Neural cell (in vitro differentiated cells): ENCODE measurements around the gene SP140. TPM values are rescaled to one million over a fixed set of nuclear protein-coding genes. Genes with fewer than 3 reads are reported as not detected.

Experiments used
- H2AFZ ChIP-seq: fragments of 200-600, 300-800 bp; sonication (generic), shearing (Covaris generic); 2 replicates; pipeline ENCODE4 v1.6.0; 2014; ENCODE audit warnings: low read depth, mild to moderate bottlenecking, antibody characterized with exemption, low read length, moderate library complexity
- H3F3A ChIP-seq: fragments of 200-600 bp; shearing (Covaris generic); 2 replicates; pipeline ENCODE4 v1.6.1; 2016; ENCODE audit warnings: mild to moderate bottlenecking, moderate library complexity, mixed read lengths, antibody characterized with exemption, low read length; ENCODE audit not compliant: insufficient read depth, poor library complexity, severe bottlenecking
- H3K27ac ChIP-seq: fragments of 200-600, 300-800 bp; sonication (generic), shearing (Covaris generic); 2 replicates; pipeline ENCODE4 v1.5.1; 2014; ENCODE audit warnings: mild to moderate bottlenecking, low read length, moderate library complexity
- H3K27me3 ChIP-seq: fragments of 300-800, 200-600 bp; sonication (generic), shearing (Covaris generic); 2 replicates; pipeline ENCODE4 v1.6.0; 2014; ENCODE audit warnings: mild to moderate bottlenecking, low read depth, low read length, moderate library complexity; ENCODE audit not compliant: insufficient read depth
- H3K36me3 ChIP-seq: fragments of 300-800, 200-600 bp; sonication (generic), shearing (Covaris generic); 2 replicates; pipeline ENCODE4 v1.5.1; 2014; ENCODE audit warnings: mild to moderate bottlenecking, antibody characterized with exemption, low read length, moderate library complexity; ENCODE audit not compliant: insufficient read depth
- H3K4me2 ChIP-seq: fragments of 300-800, 200-600 bp; sonication (generic), shearing (Covaris generic); 2 replicates; pipeline ENCODE4 v1.6.0; 2014; ENCODE audit warnings: mild to moderate bottlenecking, low read length
- H3K4me3 ChIP-seq: fragments of 300-800, 200-600 bp; sonication (generic), shearing (Covaris generic); 2 replicates; pipeline ENCODE4 v1.5.1; 2014; ENCODE audit warnings: mild to moderate bottlenecking, low read length, moderate library complexity
- H3K79me2 ChIP-seq: fragments of 200-600 bp; shearing (Covaris generic); replicated peaks from 2 replicates; pipeline ENCODE4 v1.6.0; 2014; ENCODE audit warnings: mild to moderate bottlenecking, low read length, moderate library complexity; ENCODE audit not compliant: insufficient read depth
- H3K9ac ChIP-seq: fragments of 300-800, 200-600 bp; sonication (generic), shearing (Covaris generic); 2 replicates; pipeline ENCODE4 v1.6.1; 2016; ENCODE audit warnings: mild to moderate bottlenecking, low read length, mixed read lengths
- H3K9me2 ChIP-seq: fragments of 200-600 bp; shearing (Covaris generic); 2 replicates; pipeline ENCODE4 v1.6.1; 2016; ENCODE audit warnings: mild to moderate bottlenecking, low read length, mixed read lengths; ENCODE audit not compliant: insufficient read depth
- H3K9me3 ChIP-seq: fragments of 200-600, 300-800 bp; sonication (generic), shearing (Covaris generic); 2 replicates; pipeline ENCODE4 v1.6.1; 2016; ENCODE audit warnings: mild to moderate bottlenecking, mixed run types, low read length, moderate library complexity, mixed read lengths
- H4K20me1 ChIP-seq: fragments of 200-600 bp; shearing (Covaris generic); 2 replicates; pipeline ENCODE4 v1.6.1; 2016; ENCODE audit warnings: mild to moderate bottlenecking, mixed run types; ENCODE audit not compliant: insufficient read depth
- CTCF ChIP-seq: fragments of 450-650 bp; IDR thresholded peaks from 2 replicates; pipeline ENCODE4 v1.5.1; 2014; ENCODE audit warnings: antibody characterized with exemption, mild to moderate bottlenecking, moderate library complexity; ENCODE audit not compliant: poor library complexity, severe bottlenecking
- EP300 ChIP-seq: fragments of 450-650 bp; conservative IDR thresholded peaks from 2 replicates; pipeline ENCODE4 v1.6.1; 2014; ENCODE audit warnings: antibody characterized with exemption, mild to moderate bottlenecking, moderate library complexity; ENCODE audit not compliant: poor library complexity, severe bottlenecking
- EZH2 ChIP-seq: fragments of 200-600, 300-800 bp; shearing (Covaris generic), sonication (generic); IDR thresholded peaks from 2 replicates; pipeline ENCODE4 v1.6.1; 2014; ENCODE audit warnings: antibody characterized with exemption, low read length, borderline replicate concordance, mild to moderate bottlenecking; ENCODE audit not compliant: insufficient read depth, poor library complexity, severe bottlenecking
- MXI1 ChIP-seq: fragments of 450-650 bp; conservative IDR thresholded peaks from 2 replicates; pipeline ENCODE4 v1.6.1; 2014; ENCODE audit warnings: antibody characterized with exemption, mild to moderate bottlenecking; ENCODE audit not compliant: poor library complexity, severe bottlenecking
- POLR2AphosphoS5 ChIP-seq: IDR thresholded peaks from 2 replicates; pipeline ENCODE4 v1.6.1; 2012
- RAD21 ChIP-seq: fragments of 450-650 bp; conservative IDR thresholded peaks from 2 replicates; pipeline ENCODE4 v1.6.1; 2014; ENCODE audit warnings: antibody characterized with exemption, mild to moderate bottlenecking, moderate library complexity
- REST ChIP-seq: IDR thresholded peaks from 2 replicates; pipeline ENCODE4 v1.6.1; 2012; ENCODE audit warnings: borderline replicate concordance
- SMC3 ChIP-seq: fragments of 450-650 bp; conservative IDR thresholded peaks from 2 replicates; pipeline ENCODE4 v1.6.1; 2014; ENCODE audit warnings: antibody characterized with exemption, mild to moderate bottlenecking, moderate library complexity; ENCODE audit not compliant: poor library complexity
- TAF1 ChIP-seq: IDR thresholded peaks from 2 replicates; pipeline ENCODE4 v1.6.1; 2012; ENCODE audit warnings: low read depth
- polyA plus RNA-seq: library from polyadenylated mRNA; depleted of rRNA; stranded (reverse); fragments of >200 nt; gene quantifications from 2 replicates; pipeline ENCODE4 v1.2.3, GENCODE V29; 2014

SP140 gene
- polyA plus RNA-seq, 1 donor from 2014 or later, result 0.74 TPM

- TF ChIP-seq MXI1, result no peak
- H3K9ac ChIP-seq, result no peak overlapping the region
- no peak overlapping the region for H3K4me2 ChIP-seq
- no peak overlapping the region for H3K27ac ChIP-seq
- H3K36me3 ChIP-seq, result no peaks in the 10 kb centered on the region
- H3K9me2 ChIP-seq, result no peaks in the 10 kb centered on the region
- H3F3A ChIP-seq, result no peaks in the 10 kb centered on the region
- H3K79me2 ChIP-seq, result no peaks in the 10 kb centered on the region
- H3K27me3 ChIP-seq, result no peaks in the 10 kb centered on the region
- H2AFZ ChIP-seq, result no peak overlapping the region
- H4K20me1 ChIP-seq, result no peaks in the 10 kb centered on the region
- no peak overlapping the region for H3K4me3 ChIP-seq
- no peaks in the 10 kb centered on the region for H3K9me3 ChIP-seq
Measured at GRCh38 chr2:230205034-230205433, 20.5 kb upstream of the SP140 start.

- TF ChIP-seq RAD21 (no peak), CTCF (no peak), SMC3 (no peak), MXI1 (no peak), REST (no peak), EP300 (no peak), TAF1 (no peak), EZH2 (no peak), POLR2AphosphoS5 (no peak)
- no peaks in the 10 kb centered on the region for H3K9me3 ChIP-seq
- no peaks in the 10 kb centered on the region for H3F3A ChIP-seq
- no peaks in the 10 kb centered on the region for H3K9me2 ChIP-seq
- no peak overlapping the region for H3K4me2 ChIP-seq
- H3K36me3 ChIP-seq, result no peaks in the 10 kb centered on the region
- no peaks in the 10 kb centered on the region for H4K20me1 ChIP-seq
- no peak overlapping the region for H3K27ac ChIP-seq
- H3K4me3 ChIP-seq, result no peak overlapping the region
- H3K79me2 ChIP-seq, result no peaks in the 10 kb centered on the region
- no peaks in the 10 kb centered on the region for H3K27me3 ChIP-seq
- no peak overlapping the region for H3K9ac ChIP-seq
- H2AFZ ChIP-seq, result no peak overlapping the region
Measured at GRCh38 chr2:230205721-230206120, 19.8 kb upstream of the SP140 start.

- Histone ChIP-seq H3K27ac (no peak overlapping the region), H3K9ac (no peak overlapping the region), H3K9me2 (no peaks in the 10 kb centered on the region), H4K20me1 (no peaks in the 10 kb centered on the region), H3K4me3 (no peak overlapping the region), H3F3A (no peaks in the 10 kb centered on the region), H3K79me2 (no peaks in the 10 kb centered on the region), H3K27me3 (no peaks in the 10 kb centered on the region), H2AFZ (no peak overlapping the region), H3K36me3 (no peaks in the 10 kb centered on the region), H3K4me2 (no peak overlapping the region), H3K9me3 (no peaks in the 10 kb centered on the region)
- TF ChIP-seq EP300 (no peak), MXI1 (no peak), CTCF (no peak), SMC3 (no peak), REST (no peak)
Measured at GRCh38 chr2:230208576-230208975, 17.0 kb upstream of the SP140 start.
